Adrenal gland (tissue), 12 donors: ENCODE measurements around the gene CIAO3. TPM values are rescaled to one million over a fixed set of nuclear protein-coding genes. Genes with fewer than 3 reads are reported as not detected.
A peak's percentile ranks its signal among the peaks of the same experiment; 100 is the strongest.

Source experiments
- DNase-seq, 7 donors: peaks; one replicate each; pipeline ENCODE4 v3.0.0-alpha.2; 2019 to 2020
- H3K27ac ChIP-seq, 5 donors: fragments of 200-600 bp; sonication (generic) in 4 of 5; 1 replicate in 3 of 5; 2 replicates in 2 of 5; pipeline versions ENCODE4 v1.5.1 to v1.8.0; 2016 to 2020; ENCODE audit warnings: mild to moderate bottlenecking in 1 of 5
- H3K27me3 ChIP-seq: fragments of 200-600 bp; 2 replicates; pipeline ENCODE4 v1.8.0; 2021
- H3K36me3 ChIP-seq, 2 donors: fragments of 200-600 bp; replicated peaks in 1 of 2; 1 replicate in 1 of 2; 2 replicates in 1 of 2; pipeline versions ENCODE4 v1.5.1 to v1.8.0; 2018 to 2022
- H3K4me1 ChIP-seq, 2 donors: fragments of 200-600 bp; replicated peaks in 1 of 2; 1 replicate in 1 of 2; 2 replicates in 1 of 2; pipeline versions ENCODE4 v1.5.1 to v1.8.0; 2018 to 2021
- H3K4me3 ChIP-seq, 4 donors: fragments of 200-600 bp; sonication (generic) in 3 of 4; one replicate each; pipeline ENCODE4 v1.5.1; 2016 to 2018
- H3K9me3 ChIP-seq, 3 donors: fragments of 200-600 bp; sonication (generic) in 1 of 3; replicated peaks in 1 of 3; 1 replicate in 2 of 3; 2 replicates in 1 of 3; pipeline versions ENCODE4 v1.5.1 to v1.8.0; 2016 to 2021
- POLR2A ChIP-seq, 2 donors: fragments of 450-650 bp; IDR thresholded peaks; one replicate each; pipeline ENCODE4 v1.6.1; 2017; ENCODE audit warnings: antibody characterized with exemption in 2 of 2, mild to moderate bottlenecking in 2 of 2, moderate library complexity in 1 of 2
- WGBS, 4 donors: extraction: QIAGEN DNeasy Blood & Tissue Kit in 2 of 4; methylation state at CpG; one replicate each; pipeline versions ENCODE4 v1.1.5 to v1.1.7; 2013 to 2017; 5-methylcytosine and 5-hydroxymethylcytosine counted together
- intact Hi-C, 2 donors: fragments of 100-400 bp; cut with DNase I; formaldehyde crosslinking; loops; one replicate each; pipeline versions ENCODE4 v1.14.1 to v1.15.0; 2022 to 2023
- polyA plus RNA-seq, 3 donors: library from polyadenylated mRNA; stranded (reverse); fragments of 200-250 nt in 2 of 3; fragments of 350-450 nt in 1 of 3; fragmentation: Illumina TruSeq in 1 of 3; extraction: RNeasy Lipid Tissue Mini Kit (QIAGEN cat#74804) in 1 of 3; gene quantifications; one replicate each; pipeline ENCODE4 v1.2.3, GENCODE V29; 2013 to 2014
- total RNA-seq, 9 donors: library from RNA; depleted of rRNA in 4 of 9; stranded (reverse); fragments of >200 nt in 4 of 9; fragments of 120-200 nt in 1 of 9; fragmentation: NEBNext Ultra II Directional in 1 of 9; extraction: Animal tissue kit (Norgen Biotek cat#: 25700) in 1 of 9; gene quantifications; one replicate each; pipeline versions ENCODE4 v1.1.0 to v1.2.4, GENCODE V29; 2013 to 2023
- TF ChIP-seq, protein P1 (sequence below), 6 experiments: fragments of 450-650 bp in 4 of 6; fragments of 200-600 bp in 2 of 6; sonication (generic) in 1 of 6; IDR thresholded peaks; 1 replicate in 5 of 6; 2 replicates in 1 of 6; pipeline versions ENCODE4 v1.5.1 to v1.8.0; 2016 to 2021; ENCODE audit warnings: antibody characterized with exemption in 6 of 6, mild to moderate bottlenecking in 2 of 6, moderate library complexity in 1 of 6
- donor health status: healthy with polysubstance abuse.
- donor health status: Bipolar disorder and iron deficiency.
- donor health status: DM: yes; HTN: yes; CAD: no.
- donor health status: DM: no; HTN: no; CAD: no.
- donor health status: DM: no; HTN: no; CAD: no.
- donor health status: DM: yes; HTN: yes; CAD: no.

The CIAO3 gene
- total and polyA plus RNA-seq, 12 donors = 8.9 to 99.4 (median 29.5) TPM

DNA sequence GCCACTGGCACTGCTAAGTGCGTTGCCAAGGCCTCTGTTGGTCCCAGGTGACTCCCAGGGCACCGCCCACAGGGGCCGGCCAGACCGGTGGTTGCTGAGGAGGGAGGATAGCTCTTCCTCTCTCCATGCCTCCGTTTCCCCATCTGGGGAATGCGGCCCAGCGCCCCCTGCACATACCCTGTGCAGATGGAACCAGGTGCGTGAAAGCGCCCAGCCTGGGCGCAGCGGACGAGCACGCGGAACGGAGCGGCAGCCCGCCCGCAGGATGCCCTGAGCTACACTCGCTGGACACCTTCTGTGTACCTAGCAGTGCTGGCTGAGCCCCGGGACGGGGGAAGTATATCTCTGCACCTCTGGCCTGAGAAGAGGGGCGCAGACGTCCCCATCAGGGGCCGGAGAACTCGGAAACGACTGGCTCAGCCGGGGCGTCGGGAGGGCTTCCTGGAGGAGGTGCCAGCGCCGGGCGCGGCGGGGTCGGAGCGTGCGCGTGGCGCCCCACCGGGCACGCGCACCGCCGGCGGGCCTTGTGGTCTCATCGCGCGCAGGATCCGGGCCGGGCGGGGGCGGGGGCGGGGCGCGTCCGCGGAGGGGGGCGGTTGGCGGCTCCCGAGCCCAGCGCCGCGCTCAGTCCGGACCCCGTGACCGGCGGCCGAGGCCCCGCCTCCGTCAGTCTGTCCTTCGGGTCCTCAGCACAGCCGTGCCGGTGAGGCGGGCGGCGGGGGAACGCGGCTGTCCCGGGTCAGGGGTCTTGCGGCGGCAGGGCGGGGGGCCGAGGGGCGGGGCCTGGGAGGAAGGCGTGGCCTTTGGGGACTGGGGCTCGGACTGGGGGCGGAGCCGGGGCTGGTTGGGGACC, 14.1 kb downstream of the CIAO3 start, which contains the start of the genes CCDC78 and HAGHL:
Gene CCDC78 (minus strand): TSS at position 6 of the 853 bp plus-strand sequence. CDS start 76 bp downstream, outside the sequence.
Gene HAGHL (plus strand): TSS at position 669 of the 853 bp plus-strand sequence. CDS start 404 bp downstream, outside the sequence.
- WGBS, 4 donors = 1 to 4% (median 2%) methylated on average over 20 to 88 of the region's 88 CpGs
- Histone ChIP-seq H3K9me3 (no peaks in the 10 kb centered on the region), H3K36me3 (peaks cover 0 to 3% of the 10 kb centered on the region in 2 donors), H3K4me3 (peak within 1 kb of the TSS in 2 of 4 donors; percentile 22 to 64), H3K27me3 (no peaks in the 10 kb centered on the region), H3K4me1 (peaks cover 21 to 22% of the 10 kb centered on the region in 2 donors), H3K27ac (peak within 1 kb of the TSS in 2 of 5 donors; percentile 22 to 65)
- intact Hi-C loops = no loop called here
- peak in 3 of 7 donors; percentile 53 to 74 (median 70) for DNase-seq
- no peak for TF ChIP-seq POLR2A (IDR thresholded peaks at IDR 0.05)
- TF ChIP-seq, protein P1, sequence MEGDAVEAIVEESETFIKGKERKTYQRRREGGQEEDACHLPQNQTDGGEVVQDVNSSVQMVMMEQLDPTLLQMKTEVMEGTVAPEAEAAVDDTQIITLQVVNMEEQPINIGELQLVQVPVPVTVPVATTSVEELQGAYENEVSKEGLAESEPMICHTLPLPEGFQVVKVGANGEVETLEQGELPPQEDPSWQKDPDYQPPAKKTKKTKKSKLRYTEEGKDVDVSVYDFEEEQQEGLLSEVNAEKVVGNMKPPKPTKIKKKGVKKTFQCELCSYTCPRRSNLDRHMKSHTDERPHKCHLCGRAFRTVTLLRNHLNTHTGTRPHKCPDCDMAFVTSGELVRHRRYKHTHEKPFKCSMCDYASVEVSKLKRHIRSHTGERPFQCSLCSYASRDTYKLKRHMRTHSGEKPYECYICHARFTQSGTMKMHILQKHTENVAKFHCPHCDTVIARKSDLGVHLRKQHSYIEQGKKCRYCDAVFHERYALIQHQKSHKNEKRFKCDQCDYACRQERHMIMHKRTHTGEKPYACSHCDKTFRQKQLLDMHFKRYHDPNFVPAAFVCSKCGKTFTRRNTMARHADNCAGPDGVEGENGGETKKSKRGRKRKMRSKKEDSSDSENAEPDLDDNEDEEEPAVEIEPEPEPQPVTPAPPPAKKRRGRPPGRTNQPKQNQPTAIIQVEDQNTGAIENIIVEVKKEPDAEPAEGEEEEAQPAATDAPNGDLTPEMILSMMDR (IDR thresholded peaks at IDR 0.05) = no peak

- no peak for DNase-seq
- no peaks in the 10 kb centered on the region for H3K36me3 ChIP-seq
- TF ChIP-seq, protein P1 (IDR thresholded peaks at IDR 0.05) = no peak
- TF ChIP-seq POLR2A (IDR thresholded peaks at IDR 0.05) = no peak
- intact Hi-C loops = no loop called here
- H3K4me3 ChIP-seq = no peak overlapping the region
- H3K27ac ChIP-seq = no peak overlapping the region
- no peaks in the 10 kb centered on the region for H3K9me3 ChIP-seq
- peaks cover 23 to 25% of the 10 kb centered on the region in 2 donors for H3K4me1 ChIP-seq
- H3K27me3 ChIP-seq = no peaks in the 10 kb centered on the region
- WGBS, 4 donors = 8 to 21% (median 19%) methylated on average over 1 to 9 of the region's 9 CpGs
These were observed 14.7 kb downstream of the CIAO3 start for GRCh38 chr16:726188-726437.

DNA sequence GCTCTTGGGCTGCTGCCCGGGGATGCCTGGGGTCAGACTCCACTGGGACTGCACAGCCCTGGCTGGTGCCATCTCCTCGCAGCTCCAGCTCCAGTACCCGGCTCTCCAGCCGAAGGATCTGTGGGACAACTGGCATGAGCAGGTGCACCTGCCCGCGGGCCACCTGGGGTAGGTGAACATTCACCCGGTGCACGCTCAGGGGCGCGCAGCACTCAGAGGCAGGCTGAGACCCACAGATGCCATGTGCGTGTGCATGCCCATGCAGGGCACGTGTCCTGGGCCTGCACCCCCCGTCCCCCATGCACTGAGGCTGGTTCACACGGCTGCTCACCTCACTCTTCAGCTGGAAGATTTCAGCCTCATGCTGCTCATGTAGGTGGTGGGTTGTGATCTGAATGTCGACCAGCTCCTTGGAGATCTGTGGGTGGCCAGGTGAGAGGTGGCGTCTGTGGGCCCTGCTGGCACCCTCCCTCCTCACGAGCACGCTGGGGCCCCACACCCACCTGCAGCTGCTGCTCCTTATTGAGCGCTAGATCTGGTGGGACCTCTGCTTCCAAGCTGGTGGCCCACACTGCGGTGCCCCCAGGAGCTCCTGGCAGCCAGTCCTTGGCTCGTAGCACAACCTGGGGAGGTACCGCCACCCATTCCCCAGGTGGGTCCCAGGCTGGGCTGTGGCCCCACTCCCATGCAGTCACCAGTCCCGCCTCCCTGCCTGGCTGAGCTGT, 15.2 kb downstream of the CIAO3 start:
- no peak overlapping the region for H3K27ac ChIP-seq
- H3K4me3 ChIP-seq = no peak overlapping the region
- no peak for TF ChIP-seq POLR2A (IDR thresholded peaks at IDR 0.05)
- TF ChIP-seq, protein P1 (IDR thresholded peaks at IDR 0.05) = no peak
- intact Hi-C loops = no loop called here
- no peaks in the 10 kb centered on the region for H3K36me3 ChIP-seq
- no peaks in the 10 kb centered on the region for H3K27me3 ChIP-seq
- H3K9me3 ChIP-seq = no peaks in the 10 kb centered on the region
- 67 to 74% (median 69%) methylated on average over 2 to 23 of the region's 23 CpGs for WGBS, 4 donors
- peaks cover 23 to 25% of the 10 kb centered on the region in 2 donors for H3K4me1 ChIP-seq
- DNase-seq = no peak

DNA sequence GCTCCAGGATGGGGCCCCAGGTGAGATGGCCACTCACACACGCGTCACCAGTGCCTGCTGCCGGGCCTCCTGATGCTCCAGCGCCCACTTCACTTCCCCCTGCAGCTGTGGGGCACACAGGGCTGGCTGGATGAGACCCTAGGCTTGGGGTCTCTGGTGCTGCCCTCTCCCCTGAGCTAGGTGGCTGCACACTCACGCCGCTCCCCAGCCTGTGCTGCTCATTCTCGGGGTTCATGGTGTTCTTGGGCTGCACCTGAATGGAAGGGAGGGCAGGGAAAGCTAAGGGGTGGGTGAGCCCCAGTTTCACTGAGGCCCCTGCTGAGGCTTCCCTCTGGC, 15.8 kb downstream of the CIAO3 start:
- peaks cover 26 to 29% of the 10 kb centered on the region in 2 donors for H3K4me1 ChIP-seq
- 73 to 85% (median 81%) methylated on average over 4 to 7 of the region's 7 CpGs for WGBS, 4 donors
- H3K4me3 ChIP-seq = no peak overlapping the region
- no peaks in the 10 kb centered on the region for H3K9me3 ChIP-seq
- no peak for TF ChIP-seq POLR2A (IDR thresholded peaks at IDR 0.05)
- TF ChIP-seq, protein P1 (IDR thresholded peaks at IDR 0.05) = no peak
- no peaks in the 10 kb centered on the region for H3K27me3 ChIP-seq
- no peak for DNase-seq
- H3K36me3 ChIP-seq = no peaks in the 10 kb centered on the region
- H3K27ac ChIP-seq = no peak overlapping the region
- intact Hi-C loops = no loop called here
